Cardiac muscle cell (in vitro differentiated cells and primary cell): Measurements from ENCODE around the gene BICD1. TPM values are rescaled to one million over a fixed set of nuclear protein-coding genes. Genes with fewer than 3 reads are reported as not detected.
"Not testable (repeated sequence)": the region's sequence is repeated elsewhere in the genome, so short reads cannot be mapped to it uniquely, and the experiment has no call there.

Experiments used
- DNase-seq, 2 donors: peaks; one replicate each; pipeline versions ENCODE4 v3.0.0 to v3.0.0-alpha.2; 2010 to 2017; ENCODE audit warnings: low read depth in 1 of 2, low spot score in 1 of 2
- H3K27ac ChIP-seq: fragments of 200-600 bp; sonication (generic); 2 replicates; pipeline ENCODE4 v1.5.1; 2016
- H3K27me3 ChIP-seq: fragments of 200-600 bp; sonication (generic); 2 replicates; pipeline ENCODE4 v1.6.0; 2016; ENCODE audit warnings: control low read depth
- H3K36me3 ChIP-seq: fragments of 200-600 bp; sonication (generic); 2 replicates; pipeline ENCODE4 v1.5.1; 2016; ENCODE audit warnings: control low read depth
- H3K4me1 ChIP-seq: fragments of 200-600 bp; sonication (generic); 2 replicates; pipeline ENCODE4 v1.8.1; 2017; ENCODE audit warnings: low read depth, mild to moderate bottlenecking, mixed run types
- H3K4me3 ChIP-seq: fragments of 200-600 bp; sonication (generic); 2 replicates; pipeline ENCODE4 v1.5.1; 2016; ENCODE audit warnings: mild to moderate bottlenecking
- H3K9me3 ChIP-seq: fragments of 200-600 bp; sonication (generic); 2 replicates; pipeline ENCODE4 v1.5.1; 2017; ENCODE audit warnings: low read depth, mild to moderate bottlenecking, control low read depth
- CTCF ChIP-seq: IDR thresholded peaks from 2 replicates; pipeline ENCODE4 v1.5.1; 2012; ENCODE audit warnings: low read depth, mild to moderate bottlenecking, low read length
- polyA plus RNA-seq: library from polyadenylated mRNA; unstranded; fragments of >200 nt; fragmentation: Nextera tagmentation; extraction: Ambion mirVana; gene quantifications from 2 replicates; pipeline ENCODE4 v1.2.1, GENCODE V29; 2016
- total RNA-seq: library from RNA; depleted of rRNA; stranded (reverse); fragments of >200 nt; gene quantifications from 2 replicates; pipeline ENCODE4 v1.2.3, GENCODE V29; 2016

The BICD1 gene
- total and polyA plus RNA-seq, 2 experiments from 2014 or later = 13.3 to 16.6 TPM

- H3K4me1 ChIP-seq = no peaks in the 10 kb centered on the region
- H3K36me3 ChIP-seq = no peaks in the 10 kb centered on the region
- H3K4me3 ChIP-seq = no peak overlapping the region
- no peaks in the 10 kb centered on the region for H3K27me3 ChIP-seq
- TF ChIP-seq CTCF = no peak
- no peak overlapping the region for H3K27ac ChIP-seq
- H3K9me3 ChIP-seq = no peaks in the 10 kb centered on the region
- DNase-seq = no peak
Measured at GRCh38 chr12:32229971-32230612, 123.4 kb downstream of the BICD1 start.

- Histone ChIP-seq H3K4me3 (no peak overlapping the region), H3K27ac (no peak overlapping the region), H3K36me3 (no peaks in the 10 kb centered on the region), H3K4me1 (no peaks in the 10 kb centered on the region), H3K27me3 (no peaks in the 10 kb centered on the region), H3K9me3 (no peaks in the 10 kb centered on the region)
- TF ChIP-seq CTCF = no peak
- no peak for DNase-seq
Measured at GRCh38 chr12:32230613-32230993, 124.0 kb downstream of the BICD1 start.

- not testable (repeated sequence) for DNase-seq, H3K27ac ChIP-seq, H3K27me3 ChIP-seq, H3K4me3 ChIP-seq, H3K36me3 ChIP-seq, H3K4me1 ChIP-seq, H3K9me3 ChIP-seq
Measured at GRCh38 chr12:32231361-32231760, 124.7 kb downstream of the BICD1 start.

- H3K9me3 ChIP-seq = no peaks in the 10 kb centered on the region
- no peak for TF ChIP-seq CTCF
- H3K27ac ChIP-seq = no peak overlapping the region
- H3K4me1 ChIP-seq = no peaks in the 10 kb centered on the region
- H3K4me3 ChIP-seq = no peak overlapping the region
- H3K36me3 ChIP-seq = no peaks in the 10 kb centered on the region
- DNase-seq = no peak
- H3K27me3 ChIP-seq = no peaks in the 10 kb centered on the region
Measured at GRCh38 chr12:32233568-32233967, 126.9 kb downstream of the BICD1 start.

- Histone ChIP-seq H3K4me3 (no peak overlapping the region), H3K9me3 (no peaks in the 10 kb centered on the region), H3K36me3 (no peaks in the 10 kb centered on the region), H3K4me1 (no peaks in the 10 kb centered on the region), H3K27ac (no peak overlapping the region), H3K27me3 (no peaks in the 10 kb centered on the region)
- no peak for DNase-seq
- TF ChIP-seq CTCF = no peak
Measured at GRCh38 chr12:32235251-32235650, 128.6 kb downstream of the BICD1 start.

- Histone ChIP-seq H3K36me3 (no peaks in the 10 kb centered on the region), H3K4me3 (no peak overlapping the region), H3K9me3 (no peaks in the 10 kb centered on the region), H3K27me3 (no peaks in the 10 kb centered on the region), H3K4me1 (no peaks in the 10 kb centered on the region), H3K27ac (no peak overlapping the region)
- no peak for TF ChIP-seq CTCF
- DNase-seq = no peak
Measured at GRCh38 chr12:32240162-32240561, 133.5 kb downstream of the BICD1 start.
